Sigmoid colon (tissue), 7 donors: ENCODE measurements around the gene HEMGN. TPM values are rescaled to one million over a fixed set of nuclear protein-coding genes. Genes with fewer than 3 reads are reported as not detected.

Experiments
- DNase-seq: peaks from one replicate; pipeline ENCODE4 v3.0.0-alpha.2; 2019
- H3K27ac ChIP-seq, 4 donors: fragments of 200-600 bp; sonication (generic); one replicate each; pipeline ENCODE4 v1.5.1; 2016 to 2019; ENCODE audit warnings: mild to moderate bottlenecking in 1 of 4
- H3K27me3 ChIP-seq, 3 donors: fragments of 200-600 bp; sonication (generic); one replicate each; pipeline ENCODE4 v1.5.1; 2019; ENCODE audit warnings: mild to moderate bottlenecking in 1 of 3
- H3K36me3 ChIP-seq, 4 donors: fragments of 200-600 bp; sonication (generic); one replicate each; pipeline ENCODE4 v1.5.1; 2016 to 2019
- H3K4me1 ChIP-seq, 4 donors: fragments of 200-600 bp; sonication (generic); one replicate each; pipeline ENCODE4 v1.5.1; 2017 to 2019
- H3K4me3 ChIP-seq, 4 donors: fragments of 200-600 bp; sonication (generic); one replicate each; pipeline ENCODE4 v1.5.1; 2017 to 2019; ENCODE audit warnings: mild to moderate bottlenecking in 2 of 4, moderate library complexity in 1 of 4
- H3K9me3 ChIP-seq, 4 donors: fragments of 200-600 bp in 3 of 4; sonication (generic) in 3 of 4; one replicate each; pipeline versions ENCODE4 v1.5.1 to v1.6.1; 2013 to 2019
- EP300 ChIP-seq, 4 donors: sonication (generic); formaldehyde crosslinking; IDR thresholded peaks; one replicate each; pipeline ENCODE4 v1.6.1; 2017; ENCODE audit warnings: antibody characterized with exemption in 4 of 4
- POLR2A ChIP-seq, 2 donors: fragments of 450-650 bp; IDR thresholded peaks; one replicate each; pipeline ENCODE4 v1.6.1; 2016; ENCODE audit warnings: antibody characterized with exemption in 2 of 2, mild to moderate bottlenecking in 2 of 2, moderate library complexity in 2 of 2
- POLR2AphosphoS5 ChIP-seq, 4 donors: sonication (generic); formaldehyde crosslinking; IDR thresholded peaks; one replicate each; pipeline ENCODE4 v1.6.1; 2017; ENCODE audit warnings: antibody characterized with exemption in 4 of 4
- WGBS, 2 donors: extraction: QIAGEN DNeasy Blood & Tissue Kit; methylation state at CpG; one replicate each; pipeline ENCODE4 v1.1.7; 2013; 5-methylcytosine and 5-hydroxymethylcytosine counted together
- intact Hi-C: fragments of 100-400 bp; cut with DNase I; formaldehyde crosslinking; loops from one replicate; pipeline ENCODE4 v1.15.1; 2023
- polyA plus RNA-seq, 3 donors: library from polyadenylated mRNA; stranded (reverse); fragments of 200-250 nt; gene quantifications; one replicate each; pipeline ENCODE4 v1.2.3, GENCODE V29; 2013
- total RNA-seq, 4 donors: library from RNA; depleted of rRNA; stranded (reverse); fragments of >200 nt; gene quantifications; one replicate each; pipeline ENCODE4 v1.1.0, GENCODE V29; 2016
- TF ChIP-seq, protein P1 (sequence below), 4 experiments: fragments of 450-650 bp in 3 of 4; fragments of 200-600 bp in 1 of 4; IDR thresholded peaks; one replicate each; pipeline ENCODE4 v1.5.1; 2016 to 2019; ENCODE audit warnings: antibody characterized with exemption in 4 of 4, mild to moderate bottlenecking in 3 of 4, moderate library complexity in 2 of 4
- donor health status: healthy with polysubstance abuse.
- donor health status: Bipolar disorder and iron deficiency.
- donor health status: healthy.

Gene HEMGN
- total and polyA plus RNA-seq, 7 donors: 0.25 TPM; not detected in 6

DNA sequence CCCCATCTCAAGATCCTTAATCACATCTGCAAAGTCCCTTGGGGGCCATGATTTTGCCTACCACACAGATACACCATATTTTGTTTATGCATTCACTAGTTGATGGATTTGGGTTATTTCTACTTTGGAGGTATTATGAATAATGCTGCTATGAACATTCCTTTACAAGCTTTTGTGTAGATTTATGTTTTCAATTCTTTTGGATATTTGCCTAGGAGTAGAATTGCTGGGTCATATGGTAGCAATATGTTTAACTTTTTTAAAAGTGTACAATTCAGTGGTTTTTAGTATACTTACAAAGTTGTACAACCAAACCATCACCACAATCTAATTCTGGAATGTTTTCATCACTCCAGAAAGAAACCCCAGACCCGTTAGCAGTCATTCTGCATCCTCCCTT is 37.4 kb upstream of the HEMGN start:
- H3K27me3 ChIP-seq: peaks cover 0 to 11% (median 0%) of the 10 kb centered on the region in 3 donors
- no peaks in the 10 kb centered on the region for H3K9me3 ChIP-seq
- no peak overlapping the region for H3K27ac ChIP-seq
- no peaks in the 10 kb centered on the region for H3K36me3 ChIP-seq
- no peak overlapping the region for H3K4me3 ChIP-seq
- WGBS, 2 donors: 50 to 81% methylated on average over 1 of the region's 1 CpG
- TF ChIP-seq, protein P1, sequence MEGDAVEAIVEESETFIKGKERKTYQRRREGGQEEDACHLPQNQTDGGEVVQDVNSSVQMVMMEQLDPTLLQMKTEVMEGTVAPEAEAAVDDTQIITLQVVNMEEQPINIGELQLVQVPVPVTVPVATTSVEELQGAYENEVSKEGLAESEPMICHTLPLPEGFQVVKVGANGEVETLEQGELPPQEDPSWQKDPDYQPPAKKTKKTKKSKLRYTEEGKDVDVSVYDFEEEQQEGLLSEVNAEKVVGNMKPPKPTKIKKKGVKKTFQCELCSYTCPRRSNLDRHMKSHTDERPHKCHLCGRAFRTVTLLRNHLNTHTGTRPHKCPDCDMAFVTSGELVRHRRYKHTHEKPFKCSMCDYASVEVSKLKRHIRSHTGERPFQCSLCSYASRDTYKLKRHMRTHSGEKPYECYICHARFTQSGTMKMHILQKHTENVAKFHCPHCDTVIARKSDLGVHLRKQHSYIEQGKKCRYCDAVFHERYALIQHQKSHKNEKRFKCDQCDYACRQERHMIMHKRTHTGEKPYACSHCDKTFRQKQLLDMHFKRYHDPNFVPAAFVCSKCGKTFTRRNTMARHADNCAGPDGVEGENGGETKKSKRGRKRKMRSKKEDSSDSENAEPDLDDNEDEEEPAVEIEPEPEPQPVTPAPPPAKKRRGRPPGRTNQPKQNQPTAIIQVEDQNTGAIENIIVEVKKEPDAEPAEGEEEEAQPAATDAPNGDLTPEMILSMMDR (IDR thresholded peaks at IDR 0.05): no peak
- TF ChIP-seq POLR2A (IDR thresholded peaks at IDR 0.05): no peak
- no peak for DNase-seq
- intact Hi-C loops: no loop called here
- no peaks in the 10 kb centered on the region for H3K4me1 ChIP-seq

DNA sequence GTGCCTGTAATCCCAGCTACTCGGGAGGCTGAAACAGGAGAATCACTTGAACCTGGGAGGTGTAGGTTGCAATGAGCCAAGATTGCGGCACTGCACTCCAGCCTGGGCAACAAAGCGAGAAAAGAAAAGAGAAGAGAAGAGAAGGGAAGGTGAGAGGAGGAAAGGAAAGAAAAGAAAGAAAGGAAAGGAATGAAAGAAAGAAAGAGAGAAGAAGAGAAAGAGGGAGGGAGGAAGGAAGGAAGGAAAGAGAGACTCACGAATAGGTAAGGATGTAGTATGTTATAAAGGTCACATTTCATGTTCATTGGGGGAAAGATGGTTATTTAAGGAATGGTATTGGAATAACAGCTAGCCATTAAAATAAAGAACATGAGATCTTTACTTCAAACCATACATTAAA is 34.8 kb upstream of the HEMGN start:
- Histone ChIP-seq H3K36me3 (no peaks in the 10 kb centered on the region), H3K9me3 (no peaks in the 10 kb centered on the region), H3K4me1 (no peaks in the 10 kb centered on the region), H3K27me3 (peaks cover 0 to 14% (median 0%) of the 10 kb centered on the region in 3 donors), H3K27ac (no peak overlapping the region), H3K4me3 (no peak overlapping the region)
- intact Hi-C loops: no loop called here
- DNase-seq: no peak
- WGBS, 2 donors: 89 to 91% methylated on average over 4 of the region's 4 CpGs
- TF ChIP-seq POLR2AphosphoS5 (IDR thresholded peaks at IDR 0.05) (no peak), POLR2A (IDR thresholded peaks at IDR 0.05) (no peak), EP300 (IDR thresholded peaks at IDR 0.05) (no peak)
- TF ChIP-seq, protein P1 (IDR thresholded peaks at IDR 0.05): no peak

DNA sequence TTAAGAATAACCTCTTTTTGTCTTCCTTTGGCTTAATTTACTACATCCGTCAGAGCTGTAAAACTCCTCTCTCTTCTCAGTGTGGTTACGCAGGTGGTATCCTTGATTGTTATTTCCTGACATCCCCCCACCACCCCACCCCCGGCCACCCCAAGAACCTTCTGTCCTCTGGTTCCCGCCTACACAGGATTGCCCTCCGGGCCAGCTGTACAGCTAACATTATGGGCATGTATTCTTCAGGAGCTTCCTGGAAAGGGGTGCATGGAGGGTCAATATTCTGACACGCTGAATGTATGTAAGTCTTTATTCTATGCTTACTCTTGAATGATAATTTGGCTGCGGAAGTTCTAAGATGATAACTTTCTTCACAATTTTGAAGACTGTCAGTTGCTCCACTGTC is 32.2 kb upstream of the HEMGN start:
- H3K27ac ChIP-seq: no peak overlapping the region
- TF ChIP-seq EP300 (IDR thresholded peaks at IDR 0.05): no peak
- no peak for TF ChIP-seq POLR2A (IDR thresholded peaks at IDR 0.05)
- no peak for TF ChIP-seq POLR2AphosphoS5 (IDR thresholded peaks at IDR 0.05)
- TF ChIP-seq, protein P1 (IDR thresholded peaks at IDR 0.05): no peak
- 37 to 75% methylated on average over 7 of the region's 7 CpGs for WGBS, 2 donors
- H3K27me3 ChIP-seq: peaks cover 0 to 23% (median 0%) of the 10 kb centered on the region in 3 donors
- intact Hi-C loops: no loop called here
- no peaks in the 10 kb centered on the region for H3K4me1 ChIP-seq
- H3K4me3 ChIP-seq: no peak overlapping the region
- H3K36me3 ChIP-seq: no peaks in the 10 kb centered on the region
- DNase-seq: no peak
- H3K9me3 ChIP-seq: no peaks in the 10 kb centered on the region

DNA sequence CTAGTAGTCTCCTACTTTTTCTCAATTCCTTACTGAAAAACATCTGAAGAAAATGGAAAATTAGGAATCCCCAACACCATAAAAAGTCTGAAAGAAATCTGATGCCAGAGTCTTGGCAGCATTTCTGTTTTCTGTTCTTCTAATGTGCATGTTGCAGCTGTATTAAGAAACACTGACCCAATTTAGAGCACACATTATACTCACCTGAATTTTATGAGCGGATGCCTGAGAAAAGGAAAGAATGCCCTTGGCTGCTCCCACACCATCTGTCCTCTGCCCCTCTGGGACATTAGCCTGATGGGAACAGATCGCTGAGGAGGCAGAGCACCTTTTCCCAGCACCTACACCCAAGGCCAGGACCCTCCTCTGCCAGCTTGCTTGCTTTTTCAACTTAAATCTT is 31.0 kb upstream of the HEMGN start:
- no peaks in the 10 kb centered on the region for H3K36me3 ChIP-seq
- H3K27me3 ChIP-seq: peaks cover 0 to 23% (median 0%) of the 10 kb centered on the region in 3 donors
- no peak for TF ChIP-seq POLR2AphosphoS5 (IDR thresholded peaks at IDR 0.05)
- TF ChIP-seq EP300 (IDR thresholded peaks at IDR 0.05): no peak
- TF ChIP-seq, protein P1 (IDR thresholded peaks at IDR 0.05): no peak
- no peak for TF ChIP-seq POLR2A (IDR thresholded peaks at IDR 0.05)
- no peaks in the 10 kb centered on the region for H3K4me1 ChIP-seq
- no peak overlapping the region for H3K27ac ChIP-seq
- H3K4me3 ChIP-seq: no peak overlapping the region
- H3K9me3 ChIP-seq: no peaks in the 10 kb centered on the region
- DNase-seq: no peak
- intact Hi-C loops: no loop called here
- 88 to 89% methylated on average over 2 of the region's 2 CpGs for WGBS, 2 donors

DNA sequence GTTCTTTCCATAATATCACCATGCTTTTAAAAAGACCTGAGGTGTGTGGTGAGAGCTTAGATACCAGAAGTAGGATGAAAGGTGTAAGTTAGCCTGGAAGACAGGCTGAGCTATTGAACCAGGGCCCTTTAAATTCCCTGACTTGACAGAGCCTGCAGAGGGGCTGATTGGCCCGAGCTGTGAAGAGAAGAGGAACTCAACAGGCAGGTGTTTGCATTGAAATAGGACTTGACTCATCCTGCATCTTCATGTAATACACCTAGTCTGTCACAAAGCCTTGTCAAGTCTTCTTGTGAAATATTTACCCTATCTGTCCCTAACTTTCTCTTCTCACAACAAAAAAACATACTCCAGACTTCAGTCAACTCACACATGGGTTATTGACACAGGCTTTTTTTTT is 28.5 kb upstream of the HEMGN start:
- Histone ChIP-seq H3K4me3 (no peak overlapping the region), H3K9me3 (no peaks in the 10 kb centered on the region), H3K27me3 (peaks cover 0 to 23% (median 0%) of the 10 kb centered on the region in 3 donors), H3K27ac (no peak overlapping the region), H3K36me3 (no peaks in the 10 kb centered on the region), H3K4me1 (no peaks in the 10 kb centered on the region)
- intact Hi-C loops: no loop called here
- TF ChIP-seq POLR2AphosphoS5 (IDR thresholded peaks at IDR 0.05): no peak
- TF ChIP-seq, protein P1 (IDR thresholded peaks at IDR 0.05): no peak
- TF ChIP-seq EP300 (IDR thresholded peaks at IDR 0.05): no peak
- no peak for TF ChIP-seq POLR2A (IDR thresholded peaks at IDR 0.05)
- 32 to 35% methylated on average over 1 of the region's 1 CpG for WGBS, 2 donors
- DNase-seq: no peak
